Nephron (organoid): Measurements from ENCODE around the gene CUX1.

Experiments used
- H3K27ac Mint-ChIP-seq, 3 experiments: 2 replicates each; pipeline ENCODE4 v1.8.0; 2020; ENCODE audit warnings: mixed read lengths in 3 of 3, mild to moderate bottlenecking in 2 of 3, moderate library complexity in 1 of 3
- H3K27me3 Mint-ChIP-seq: 2 replicates; pipeline ENCODE4 v1.8.0; 2021; ENCODE audit warnings: low read depth, mild to moderate bottlenecking, moderate library complexity, mixed read lengths
- H3K36me3 Mint-ChIP-seq: 2 replicates; pipeline ENCODE4 v1.8.0; 2020; ENCODE audit warnings: low read depth, mixed read lengths
- H3K4me1 Mint-ChIP-seq: 2 replicates; pipeline ENCODE4 v1.8.0; 2020; ENCODE audit warnings: mixed read lengths
- H3K4me3 Mint-ChIP-seq, 3 experiments: 2 replicates each; pipeline ENCODE4 v1.8.0; 2020; ENCODE audit warnings: mild to moderate bottlenecking in 3 of 3, mixed read lengths in 3 of 3, moderate library complexity in 2 of 3
- H3K9me3 Mint-ChIP-seq: 2 replicates; pipeline ENCODE4 v1.8.0; 2020; ENCODE audit warnings: mixed read lengths
- CTCF ChIP-seq, 3 experiments: fragments of 200-600 bp; sonication (generic); IDR thresholded peaks; one replicate each; pipeline ENCODE4 v1.5.0; 2021; ENCODE audit warnings: antibody characterized with exemption in 3 of 3; ENCODE audit not compliant: unreplicated experiment in 3 of 3

The CUX1 gene

GRCh38 chr7:102236592-102237287 lies 419.3 kb downstream of the CUX1 start:
- TF ChIP-seq CTCF (IDR thresholded peaks at IDR 0.05; ENCODE audit: unreplicated experiment in 3 of 3), result peak; percentile 85 to 89 (median 88)
- H3K27ac Mint-ChIP-seq, result peak overlapping the region; percentile 11 to 75 (median 35)
- peaks cover 44% of the 10 kb centered on the region for H3K36me3 Mint-ChIP-seq
- peaks cover 7% of the 10 kb centered on the region for H3K4me1 Mint-ChIP-seq
- no peaks in the 10 kb centered on the region for H3K9me3 Mint-ChIP-seq
- no peak overlapping the region for H3K4me3 Mint-ChIP-seq
- H3K27me3 Mint-ChIP-seq, result peaks cover 3% of the 10 kb centered on the region

- H3K36me3 Mint-ChIP-seq, result peaks cover 41% of the 10 kb centered on the region
- no peak for TF ChIP-seq CTCF (IDR thresholded peaks at IDR 0.05; ENCODE audit: unreplicated experiment in 3 of 3)
- no peaks in the 10 kb centered on the region for H3K9me3 Mint-ChIP-seq
- no peaks in the 10 kb centered on the region for H3K27me3 Mint-ChIP-seq
- no peak overlapping the region for H3K27ac Mint-ChIP-seq
- H3K4me3 Mint-ChIP-seq, result no peak overlapping the region
- H3K4me1 Mint-ChIP-seq, result peaks cover 7% of the 10 kb centered on the region
Observed at GRCh38 chr7:102239206-102239820, 421.9 kb downstream of the CUX1 start.

- Mint-ChIP-seq H3K27me3 (no peaks in the 10 kb centered on the region), H3K4me3 (no peak overlapping the region), H3K9me3 (no peaks in the 10 kb centered on the region), H3K36me3 (peaks cover 34% of the 10 kb centered on the region), H3K4me1 (peaks cover 5% of the 10 kb centered on the region), H3K27ac (no peak overlapping the region)
- TF ChIP-seq CTCF (IDR thresholded peaks at IDR 0.05; ENCODE audit: unreplicated experiment in 3 of 3), result no peak
Observed at GRCh38 chr7:102241431-102241830, 424.0 kb downstream of the CUX1 start.

- H3K4me3 Mint-ChIP-seq, result no peak overlapping the region
- H3K27ac Mint-ChIP-seq, result no peak overlapping the region
Observed at GRCh38 chr7:102244601-102245000, 427.2 kb downstream of the CUX1 start.

GRCh38 chr7:102248081-102248455 lies 430.6 kb downstream of the CUX1 start:
- Mint-ChIP-seq H3K27me3 (no peaks in the 10 kb centered on the region), H3K27ac (no peak overlapping the region), H3K4me1 (peaks cover 23% of the 10 kb centered on the region)

More at GRCh38 chr7:102244601-102245000, 427.2 kb downstream of the CUX1 start:
- no peaks in the 10 kb centered on the region for H3K27me3 Mint-ChIP-seq
- no peak for TF ChIP-seq CTCF (IDR thresholded peaks at IDR 0.05; ENCODE audit: unreplicated experiment in 3 of 3)
- no peaks in the 10 kb centered on the region for H3K9me3 Mint-ChIP-seq
- H3K36me3 Mint-ChIP-seq, result peaks cover 26% of the 10 kb centered on the region
- H3K4me1 Mint-ChIP-seq, result no peaks in the 10 kb centered on the region

More at GRCh38 chr7:102248081-102248455, 430.6 kb downstream of the CUX1 start:
- Mint-ChIP-seq H3K9me3 (no peaks in the 10 kb centered on the region), H3K36me3 (peaks cover 31% of the 10 kb centered on the region), H3K4me3 (no peak overlapping the region)
- no peak for TF ChIP-seq CTCF (IDR thresholded peaks at IDR 0.05; ENCODE audit: unreplicated experiment in 3 of 3)
